ENCODE results near the gene DOCK4. TPM values are rescaled to one million over a fixed set of nuclear protein-coding genes. Genes with fewer than 3 reads are reported as not detected.

The DOCK4 gene
- total RNA-seq, 1 experiment from 2014 or later = 31.4 TPM

GRCh38 chr7:112104120-112104519 is 102.1 kb downstream of the DOCK4 start:
- ChIA-PET CTCF (no interaction called here), POLR2A (interaction anchor here (0.9 kb wide), 1 partner anchor 347 kb away, joined by 3 read pairs; no protein-coding TSS in a partner anchor)
- Mint-ChIP-seq H3K4me1 (ENCODE audit: insufficient read depth, unreplicated experiment) (peaks cover 12% of the 10 kb centered on the region), H3K4me3 (ENCODE audit: unreplicated experiment) (no peak overlapping the region), H3K9me3 (ENCODE audit: unreplicated experiment) (no peaks in the 10 kb centered on the region), H3K27ac (ENCODE audit: low read depth, unreplicated experiment) (no peak overlapping the region), H3K36me3 (ENCODE audit: insufficient read depth, unreplicated experiment) (no peaks in the 10 kb centered on the region), H3K27me3 (ENCODE audit: insufficient read depth, unreplicated experiment) (no peaks in the 10 kb centered on the region)
- TF ChIP-seq CTCF (IDR thresholded peaks at IDR 0.05; ENCODE audit: unreplicated experiment) = no peak
- no peak for DNase-seq (ENCODE audit: unreplicated experiment)
- intact Hi-C loops (cut with micrococcal nuclease) = no loop called here
- BruUV-seq (replicated peaks) = no TSS peak

- no peaks in the 10 kb centered on the region for H3K27me3 Mint-ChIP-seq (ENCODE audit: insufficient read depth, unreplicated experiment)
- CTCF ChIA-PET = no interaction called here
- peak overlapping the region; percentile 23 for H3K27ac Mint-ChIP-seq (ENCODE audit: low read depth, unreplicated experiment)
- POLR2A ChIA-PET = interaction anchor here (0.9 kb wide), 1 partner anchor 348 kb away, joined by 3 read pairs; no protein-coding TSS in a partner anchor
- H3K36me3 Mint-ChIP-seq (ENCODE audit: insufficient read depth, unreplicated experiment) = no peaks in the 10 kb centered on the region
- BruUV-seq (replicated peaks) = no TSS peak
- peaks cover 12% of the 10 kb centered on the region for H3K4me1 Mint-ChIP-seq (ENCODE audit: insufficient read depth, unreplicated experiment)
- intact Hi-C loops (cut with micrococcal nuclease) = no loop called here
- H3K9me3 Mint-ChIP-seq (ENCODE audit: unreplicated experiment) = no peaks in the 10 kb centered on the region
- no peak overlapping the region for H3K4me3 Mint-ChIP-seq (ENCODE audit: unreplicated experiment)
- no peak for TF ChIP-seq CTCF (IDR thresholded peaks at IDR 0.05; ENCODE audit: unreplicated experiment)
- peak; percentile 64 for DNase-seq (ENCODE audit: unreplicated experiment)
Measured at GRCh38 chr7:112103246-112103645, 103.0 kb downstream of the DOCK4 start.

GRCh38 chr7:112101201-112101846 is 104.9 kb downstream of the DOCK4 start:
- Mint-ChIP-seq H3K4me1 (ENCODE audit: insufficient read depth, unreplicated experiment) (peaks cover 11% of the 10 kb centered on the region), H3K27ac (ENCODE audit: low read depth, unreplicated experiment) (no peak overlapping the region), H3K4me3 (ENCODE audit: unreplicated experiment) (no peak overlapping the region), H3K9me3 (ENCODE audit: unreplicated experiment) (no peaks in the 10 kb centered on the region), H3K27me3 (ENCODE audit: insufficient read depth, unreplicated experiment) (no peaks in the 10 kb centered on the region), H3K36me3 (ENCODE audit: insufficient read depth, unreplicated experiment) (no peaks in the 10 kb centered on the region)
- TF ChIP-seq CTCF (IDR thresholded peaks at IDR 0.05; ENCODE audit: unreplicated experiment) = no peak
- POLR2A ChIA-PET = interaction anchor here (0.9 to 1.3 kb wide), 2 partner anchors 11 to 350 kb away, joined by 3 to 4 read pairs; no protein-coding TSS in a partner anchor
- CTCF ChIA-PET = interaction anchor here (0.6 to 1.2 kb wide), 3 partner anchors 11 to 47 kb away, joined by 3 to 4 read pairs (median 3); no protein-coding TSS in a partner anchor
- DNase-seq (ENCODE audit: unreplicated experiment) = no peak
- intact Hi-C loops (cut with micrococcal nuclease) = no loop called here
- no TSS peak for BruUV-seq (replicated peaks)

GRCh38 chr7:112097524-112097923 is 108.7 kb downstream of the DOCK4 start:
- Mint-ChIP-seq H3K27me3 (ENCODE audit: insufficient read depth, unreplicated experiment) (no peaks in the 10 kb centered on the region), H3K27ac (ENCODE audit: low read depth, unreplicated experiment) (no peak overlapping the region), H3K9me3 (ENCODE audit: unreplicated experiment) (no peaks in the 10 kb centered on the region), H3K4me1 (ENCODE audit: insufficient read depth, unreplicated experiment) (peaks cover 6% of the 10 kb centered on the region), H3K4me3 (ENCODE audit: unreplicated experiment) (no peak overlapping the region), H3K36me3 (ENCODE audit: insufficient read depth, unreplicated experiment) (no peaks in the 10 kb centered on the region)
- ChIA-PET POLR2A (interaction anchor here (0.7 to 1.2 kb wide), 3 partner anchors 12 to 23 kb away, joined by 3 to 4 read pairs (median 3); no protein-coding TSS in a partner anchor), CTCF (interaction anchor here (0.6 to 1.0 kb wide), 4 partner anchors 11 to 193 kb away, joined by 3 read pairs; no protein-coding TSS in a partner anchor)
- no peak for TF ChIP-seq CTCF (IDR thresholded peaks at IDR 0.05; ENCODE audit: unreplicated experiment)
- intact Hi-C loops (cut with micrococcal nuclease) = no loop called here
- no peak for DNase-seq (ENCODE audit: unreplicated experiment)
- no TSS peak for BruUV-seq (replicated peaks)

Data from MCF 10A (cell line).